Epithelial cell of esophagus (primary cell): Measurements from ENCODE around the gene STARD10.
A peak's percentile ranks its signal among the peaks of the same experiment; 100 is the strongest.
"Not testable (repeated sequence)": the region's sequence is repeated elsewhere in the genome, so short reads cannot be mapped to it uniquely, and the experiment has no call there.

Experiments used
- DNase-seq: peaks from one replicate; pipeline ENCODE4 v3.0.0; 2010; ENCODE audit warnings: low read depth
- H3K4me3 ChIP-seq: 2 replicates; pipeline ENCODE4 v1.5.1; 2011; ENCODE audit warnings: mild to moderate bottlenecking, low read length, control low read depth
- TF ChIP-seq, protein P1 (sequence below): IDR thresholded peaks from 2 replicates; pipeline ENCODE4 v1.5.1; 2011; ENCODE audit warnings: low read depth, mild to moderate bottlenecking, low read length, control low read depth, inconsistent platforms; ENCODE audit not compliant: insufficient read depth; ENCODE audit errors: missing control alignments

Gene STARD10

DNA sequence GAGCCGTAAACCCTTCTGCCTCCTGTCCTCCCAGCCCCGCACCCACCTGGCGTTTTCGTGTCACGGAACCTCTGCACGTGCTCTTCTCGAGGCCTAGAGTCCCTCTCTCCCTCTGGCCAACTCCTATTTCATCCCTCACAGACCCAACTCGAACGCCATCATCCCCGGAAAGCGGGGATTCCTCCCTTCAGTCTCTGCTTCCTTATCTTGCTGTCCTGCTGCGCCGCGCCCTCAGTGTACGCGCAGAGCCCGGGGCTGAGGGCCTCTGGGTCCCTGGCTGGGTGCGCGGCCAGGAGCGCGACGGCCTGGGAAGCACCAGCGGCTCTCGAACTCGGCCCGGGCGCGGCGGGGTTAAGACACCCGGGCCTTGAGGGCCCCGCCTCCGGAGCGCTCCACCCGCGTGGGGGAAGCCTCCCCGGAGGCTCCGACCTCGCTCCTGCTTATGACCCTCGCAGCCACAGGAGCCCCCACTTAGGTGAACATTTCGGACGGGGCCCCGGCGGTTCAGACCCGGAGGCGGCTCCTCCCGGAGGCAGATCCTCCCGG lies 20.0 kb upstream of the STARD10 start:
- peak; percentile 78 for DNase-seq
- TF ChIP-seq, protein P1, sequence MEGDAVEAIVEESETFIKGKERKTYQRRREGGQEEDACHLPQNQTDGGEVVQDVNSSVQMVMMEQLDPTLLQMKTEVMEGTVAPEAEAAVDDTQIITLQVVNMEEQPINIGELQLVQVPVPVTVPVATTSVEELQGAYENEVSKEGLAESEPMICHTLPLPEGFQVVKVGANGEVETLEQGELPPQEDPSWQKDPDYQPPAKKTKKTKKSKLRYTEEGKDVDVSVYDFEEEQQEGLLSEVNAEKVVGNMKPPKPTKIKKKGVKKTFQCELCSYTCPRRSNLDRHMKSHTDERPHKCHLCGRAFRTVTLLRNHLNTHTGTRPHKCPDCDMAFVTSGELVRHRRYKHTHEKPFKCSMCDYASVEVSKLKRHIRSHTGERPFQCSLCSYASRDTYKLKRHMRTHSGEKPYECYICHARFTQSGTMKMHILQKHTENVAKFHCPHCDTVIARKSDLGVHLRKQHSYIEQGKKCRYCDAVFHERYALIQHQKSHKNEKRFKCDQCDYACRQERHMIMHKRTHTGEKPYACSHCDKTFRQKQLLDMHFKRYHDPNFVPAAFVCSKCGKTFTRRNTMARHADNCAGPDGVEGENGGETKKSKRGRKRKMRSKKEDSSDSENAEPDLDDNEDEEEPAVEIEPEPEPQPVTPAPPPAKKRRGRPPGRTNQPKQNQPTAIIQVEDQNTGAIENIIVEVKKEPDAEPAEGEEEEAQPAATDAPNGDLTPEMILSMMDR = no peak
- peak overlapping the region; percentile 88 for H3K4me3 ChIP-seq

DNA sequence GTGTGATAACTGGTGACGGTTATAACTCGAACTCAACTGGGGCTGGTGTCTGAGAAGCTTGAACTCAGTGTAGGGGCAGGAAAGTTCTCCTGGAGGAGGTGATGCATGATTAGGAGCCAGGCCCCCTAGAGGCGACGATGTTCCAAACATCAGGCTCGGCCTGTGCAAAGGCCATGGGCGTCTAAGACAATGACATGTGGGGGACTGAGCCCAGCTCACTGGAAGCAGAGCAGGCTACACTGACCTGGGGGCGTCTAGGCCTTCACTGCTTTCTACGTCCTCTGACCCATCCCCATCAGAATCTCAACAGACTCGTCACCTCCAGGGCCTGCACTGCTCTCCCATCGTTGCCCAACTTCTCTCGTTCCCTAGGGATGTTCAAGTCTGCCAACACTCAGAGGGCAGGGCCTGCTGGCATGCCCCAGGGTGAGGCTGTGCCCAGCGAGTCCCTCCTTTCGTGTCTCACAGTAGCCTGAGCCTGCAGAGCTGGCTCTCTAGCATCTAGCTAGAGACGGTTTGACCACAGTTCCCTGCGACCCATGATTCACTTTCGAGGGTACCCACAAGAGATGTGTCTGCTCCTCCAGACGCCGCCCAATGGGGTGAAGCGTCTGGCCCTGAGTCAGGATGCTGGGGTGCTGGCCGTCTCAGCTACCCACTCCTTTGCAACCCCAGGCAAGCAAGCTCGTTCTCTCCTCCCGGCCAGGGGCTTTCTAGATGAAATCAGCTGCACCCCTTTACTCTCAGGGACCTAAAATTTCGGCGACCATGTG lies 19.3 kb upstream of the STARD10 start:
- TF ChIP-seq, protein P1 = peak; percentile 75
- peak overlapping the region; percentile 88 for H3K4me3 ChIP-seq
- peak; percentile 84 for DNase-seq

DNA sequence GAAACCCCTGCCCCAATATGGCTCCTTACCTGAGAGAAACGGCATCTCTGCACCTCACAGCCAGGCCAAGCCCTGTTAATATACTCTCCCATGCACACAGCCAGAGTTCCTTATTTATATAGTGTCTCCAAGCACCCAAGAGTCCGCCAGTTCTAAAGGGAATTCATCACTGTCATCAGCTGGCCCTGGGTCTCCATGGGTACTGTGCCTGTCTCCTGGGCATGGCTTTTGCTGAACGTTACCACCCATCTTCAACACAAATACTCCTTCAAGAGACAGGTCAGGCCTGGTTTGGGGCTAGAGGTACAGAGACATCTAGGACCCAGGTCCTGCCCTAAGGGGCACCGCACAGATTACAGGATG lies 18.7 kb upstream of the STARD10 start:
- TF ChIP-seq, protein P1 = no peak
- DNase-seq = no peak
- H3K4me3 ChIP-seq = peak overlapping the region; percentile 88

DNA sequence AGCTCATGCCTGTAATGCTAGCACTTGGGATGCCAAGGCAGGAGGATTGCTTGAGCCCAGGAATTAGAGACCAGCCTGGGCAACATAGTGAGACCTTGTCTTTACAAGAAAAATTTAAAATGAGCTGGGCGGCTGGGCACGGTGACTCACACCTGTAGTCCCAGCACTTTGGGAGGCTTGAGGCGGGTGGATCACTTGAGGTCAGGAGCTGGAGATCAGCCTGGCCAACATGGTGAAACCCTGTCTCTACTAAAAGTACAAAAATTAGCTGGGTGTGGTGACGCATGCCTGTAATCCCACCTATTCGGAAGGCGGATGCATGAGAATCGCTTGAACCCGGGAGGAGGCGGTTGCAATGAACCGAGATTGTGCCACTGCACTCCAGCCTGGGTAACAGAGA lies 17.8 kb upstream of the STARD10 start:
- DNase-seq, H3K4me3 ChIP-seq: not testable (repeated sequence)

DNA sequence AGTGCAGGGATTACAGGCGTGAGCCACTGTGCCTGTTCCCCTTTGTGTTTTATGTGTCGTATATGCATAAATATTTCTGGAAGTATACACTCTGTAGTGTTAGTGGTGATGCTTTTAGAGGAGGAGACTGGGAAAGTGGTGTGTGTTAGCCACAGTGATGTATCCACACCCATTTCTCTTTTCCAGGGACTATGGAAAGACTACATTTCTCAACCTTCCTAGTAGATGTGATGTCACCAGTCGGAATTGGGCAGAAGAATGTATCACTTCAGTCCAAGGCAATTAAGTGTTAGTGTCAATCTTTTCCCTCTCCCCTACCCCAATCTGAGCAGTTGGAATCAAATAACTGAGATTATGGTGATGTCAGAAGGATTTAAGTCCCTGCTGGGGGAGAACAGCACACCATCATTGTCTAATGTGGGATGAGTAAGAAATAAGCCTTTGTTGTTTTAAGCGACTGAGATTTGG lies 14.5 kb upstream of the STARD10 start:
- DNase-seq = no peak
- no peak overlapping the region for H3K4me3 ChIP-seq
- TF ChIP-seq, protein P1 = no peak

DNA sequence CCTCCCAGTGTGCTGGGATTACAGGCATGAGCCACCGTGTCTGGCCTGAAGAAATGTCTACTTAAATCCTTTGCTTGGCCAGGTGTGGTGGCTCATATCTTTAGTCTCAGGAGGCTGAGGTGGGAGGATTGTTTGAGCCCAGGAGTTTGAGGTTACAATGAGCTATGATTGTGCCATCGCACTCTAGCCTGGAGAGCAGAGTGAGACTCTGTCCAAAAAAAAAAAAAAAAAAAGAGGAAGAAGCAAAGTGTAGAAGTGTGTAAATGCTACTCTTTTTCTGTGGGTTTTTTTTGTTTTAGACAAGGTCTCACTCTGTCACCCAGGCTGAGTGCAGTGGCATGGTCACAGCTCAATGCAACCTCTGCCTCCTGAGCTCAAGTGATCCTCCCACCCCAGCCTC lies 13.9 kb upstream of the STARD10 start:
- no peak for DNase-seq
- no peak overlapping the region for H3K4me3 ChIP-seq
- TF ChIP-seq, protein P1 = no peak

DNA sequence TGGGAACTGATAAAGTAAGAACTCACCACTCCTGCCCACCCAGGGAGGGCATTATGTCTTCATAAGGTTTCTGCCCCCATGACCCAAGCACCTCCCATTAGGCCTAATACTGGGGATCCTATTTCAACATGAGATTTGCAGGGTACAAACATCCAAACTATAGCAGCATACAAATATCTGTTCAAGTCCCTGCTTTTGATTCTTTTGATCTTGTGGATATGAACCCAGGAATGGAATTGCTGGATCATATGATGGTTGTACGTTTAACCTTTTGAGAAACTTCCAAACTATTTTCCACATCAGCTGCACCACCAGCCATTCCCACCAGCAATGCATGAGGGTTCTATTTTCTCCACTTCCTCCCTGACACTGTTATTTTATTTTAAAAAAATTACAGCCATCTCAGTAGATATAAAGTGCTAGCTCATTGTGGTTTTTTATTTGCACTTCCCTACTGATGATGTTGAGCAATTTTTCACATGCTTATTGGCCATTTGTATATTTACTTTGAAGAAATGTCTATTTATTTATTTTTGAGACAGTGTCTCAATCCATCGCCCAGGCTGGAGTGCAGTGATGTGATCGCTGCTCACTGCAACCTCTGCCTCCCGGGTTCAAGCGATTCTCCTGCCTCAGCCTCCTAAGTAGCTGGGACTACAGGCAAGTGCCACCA lies 13.3 kb upstream of the STARD10 start:
- no peak overlapping the region for H3K4me3 ChIP-seq
- no peak for DNase-seq
- TF ChIP-seq, protein P1 = no peak

DNA sequence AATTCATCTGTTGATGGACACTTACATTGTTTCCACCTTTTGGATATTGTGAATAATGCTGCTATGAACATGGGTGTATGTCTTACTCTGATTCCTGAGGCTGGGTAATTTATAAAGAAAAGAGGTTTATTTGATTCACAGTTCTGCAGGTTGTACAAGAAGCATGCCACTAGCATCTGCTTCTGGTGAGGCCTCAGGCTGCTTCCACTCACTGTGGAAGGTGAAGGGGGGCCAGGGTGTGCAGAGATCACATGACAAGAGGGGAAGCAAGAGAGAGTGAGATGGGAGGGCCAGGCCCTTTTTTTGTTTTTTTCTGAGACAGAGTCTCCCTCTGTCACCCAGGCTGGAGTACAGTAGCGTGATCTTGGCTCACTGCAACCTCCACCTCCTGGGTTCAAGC lies 12.5 kb upstream of the STARD10 start:
- DNase-seq, H3K4me3 ChIP-seq: not testable (repeated sequence)
